SK-N-SH (cell line): ENCODE measurements around the gene NEK2.

Experiments used
- EZH2phosphoT487 ChIP-seq: fragments of 200-600 bp; sonication (generic); IDR thresholded peaks from 2 replicates; pipeline ENCODE4 v1.6.1; 2017; ENCODE audit warnings: low read depth, mixed run types, mild to moderate bottlenecking, antibody characterized with exemption, moderate library complexity, borderline replicate concordance
- RAD21 ChIP-seq: IDR thresholded peaks from 2 replicates; pipeline ENCODE4 v1.6.1; 2012; ENCODE audit warnings: mild to moderate bottlenecking, low read length
- SIN3A ChIP-seq: IDR thresholded peaks from 2 replicates; pipeline ENCODE4 v1.6.1; 2012; ENCODE audit warnings: low read depth, mild to moderate bottlenecking, low read length, moderate library complexity, borderline replicate concordance
- TAF1 ChIP-seq: IDR thresholded peaks from 2 replicates; pipeline ENCODE4 v1.6.1; 2012; ENCODE audit warnings: low read depth, mild to moderate bottlenecking, low read length, moderate library complexity, borderline replicate concordance
- TF ChIP-seq, protein P1 (sequence below): fragments of 200-600 bp; sonication (generic); IDR thresholded peaks from 2 replicates; pipeline ENCODE4 v1.6.1; 2017; ENCODE audit warnings: antibody characterized with exemption, mild to moderate bottlenecking, moderate library complexity

DNA sequence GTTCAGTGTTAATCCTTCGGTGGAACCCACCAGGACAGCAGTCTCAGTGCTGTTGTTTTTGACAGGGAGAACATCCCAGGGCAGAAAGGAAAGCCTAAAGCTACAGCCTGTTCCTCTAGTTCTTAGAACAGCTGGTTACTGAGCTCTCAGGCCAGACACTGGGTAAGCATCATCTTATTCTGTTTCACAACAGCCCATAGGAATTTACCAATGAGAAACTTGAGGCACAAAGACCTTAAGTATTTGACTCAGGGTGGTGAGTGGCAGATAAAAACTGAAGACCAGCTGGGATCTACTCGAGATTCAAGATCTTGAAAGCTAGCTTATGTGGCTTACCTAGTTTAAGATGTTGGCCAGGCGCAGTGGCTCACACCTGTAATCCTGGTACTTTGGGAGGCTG is 9.4 kb upstream of the NEK2 start:
- TF ChIP-seq, protein P1, sequence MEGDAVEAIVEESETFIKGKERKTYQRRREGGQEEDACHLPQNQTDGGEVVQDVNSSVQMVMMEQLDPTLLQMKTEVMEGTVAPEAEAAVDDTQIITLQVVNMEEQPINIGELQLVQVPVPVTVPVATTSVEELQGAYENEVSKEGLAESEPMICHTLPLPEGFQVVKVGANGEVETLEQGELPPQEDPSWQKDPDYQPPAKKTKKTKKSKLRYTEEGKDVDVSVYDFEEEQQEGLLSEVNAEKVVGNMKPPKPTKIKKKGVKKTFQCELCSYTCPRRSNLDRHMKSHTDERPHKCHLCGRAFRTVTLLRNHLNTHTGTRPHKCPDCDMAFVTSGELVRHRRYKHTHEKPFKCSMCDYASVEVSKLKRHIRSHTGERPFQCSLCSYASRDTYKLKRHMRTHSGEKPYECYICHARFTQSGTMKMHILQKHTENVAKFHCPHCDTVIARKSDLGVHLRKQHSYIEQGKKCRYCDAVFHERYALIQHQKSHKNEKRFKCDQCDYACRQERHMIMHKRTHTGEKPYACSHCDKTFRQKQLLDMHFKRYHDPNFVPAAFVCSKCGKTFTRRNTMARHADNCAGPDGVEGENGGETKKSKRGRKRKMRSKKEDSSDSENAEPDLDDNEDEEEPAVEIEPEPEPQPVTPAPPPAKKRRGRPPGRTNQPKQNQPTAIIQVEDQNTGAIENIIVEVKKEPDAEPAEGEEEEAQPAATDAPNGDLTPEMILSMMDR = no peak
- TF ChIP-seq RAD21 (no peak), SIN3A (no peak), TAF1 (no peak), EZH2phosphoT487 (no peak)
